Epithelial cell of esophagus (primary cell): ENCODE results near the gene CD27.

Source experiments
- DNase-seq: peaks from one replicate; pipeline ENCODE4 v3.0.0; 2010; ENCODE audit warnings: low read depth
- H3K4me3 ChIP-seq: 2 replicates; pipeline ENCODE4 v1.5.1; 2011; ENCODE audit warnings: mild to moderate bottlenecking, low read length, control low read depth
- TF ChIP-seq, protein P1 (sequence below): IDR thresholded peaks from 2 replicates; pipeline ENCODE4 v1.5.1; 2011; ENCODE audit warnings: low read depth, mild to moderate bottlenecking, low read length, control low read depth, inconsistent platforms; ENCODE audit not compliant: insufficient read depth; ENCODE audit errors: missing control alignments

The CD27 gene

GRCh38 chr12:6452944-6453630 is 8.3 kb downstream of the CD27 start:
- peak overlapping the region; percentile 61 for H3K4me3 ChIP-seq
- DNase-seq: peak; percentile 14
- TF ChIP-seq, protein P1, sequence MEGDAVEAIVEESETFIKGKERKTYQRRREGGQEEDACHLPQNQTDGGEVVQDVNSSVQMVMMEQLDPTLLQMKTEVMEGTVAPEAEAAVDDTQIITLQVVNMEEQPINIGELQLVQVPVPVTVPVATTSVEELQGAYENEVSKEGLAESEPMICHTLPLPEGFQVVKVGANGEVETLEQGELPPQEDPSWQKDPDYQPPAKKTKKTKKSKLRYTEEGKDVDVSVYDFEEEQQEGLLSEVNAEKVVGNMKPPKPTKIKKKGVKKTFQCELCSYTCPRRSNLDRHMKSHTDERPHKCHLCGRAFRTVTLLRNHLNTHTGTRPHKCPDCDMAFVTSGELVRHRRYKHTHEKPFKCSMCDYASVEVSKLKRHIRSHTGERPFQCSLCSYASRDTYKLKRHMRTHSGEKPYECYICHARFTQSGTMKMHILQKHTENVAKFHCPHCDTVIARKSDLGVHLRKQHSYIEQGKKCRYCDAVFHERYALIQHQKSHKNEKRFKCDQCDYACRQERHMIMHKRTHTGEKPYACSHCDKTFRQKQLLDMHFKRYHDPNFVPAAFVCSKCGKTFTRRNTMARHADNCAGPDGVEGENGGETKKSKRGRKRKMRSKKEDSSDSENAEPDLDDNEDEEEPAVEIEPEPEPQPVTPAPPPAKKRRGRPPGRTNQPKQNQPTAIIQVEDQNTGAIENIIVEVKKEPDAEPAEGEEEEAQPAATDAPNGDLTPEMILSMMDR: no peak

DNA sequence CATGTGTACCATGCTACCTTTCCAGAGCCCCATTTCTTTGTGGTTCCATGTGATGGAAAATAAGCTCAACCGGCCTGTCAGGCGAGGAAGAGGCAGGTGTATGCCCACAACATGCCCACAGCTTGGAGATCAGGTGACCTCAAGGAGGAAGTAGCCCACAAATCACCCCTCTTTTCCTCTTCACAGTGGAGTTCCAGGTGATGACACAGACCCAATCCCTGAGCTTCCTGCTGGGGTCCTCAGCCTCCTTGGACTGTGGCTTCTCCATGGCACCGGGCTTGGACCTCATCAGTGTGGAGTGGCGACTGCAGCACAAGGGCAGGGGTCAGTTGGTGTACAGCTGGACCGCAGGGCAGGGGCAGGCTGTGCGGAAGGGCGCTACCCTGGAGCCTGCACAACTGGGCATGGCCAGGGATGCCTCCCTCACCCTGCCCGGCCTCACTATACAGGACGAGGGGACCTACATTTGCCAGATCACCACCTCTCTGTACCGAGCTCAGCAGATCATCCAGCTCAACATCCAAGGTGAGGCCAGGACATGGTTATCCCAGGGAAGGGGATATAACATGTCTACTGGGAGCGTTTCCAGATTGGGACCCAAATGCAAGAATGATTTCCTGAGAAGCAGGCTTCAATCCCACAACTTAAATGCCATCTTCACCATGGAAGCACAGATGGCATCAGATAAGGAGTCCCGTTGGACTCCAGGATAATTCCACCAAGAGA is 12.6 kb downstream of the CD27 start:
- TF ChIP-seq, protein P1: no peak
- no peak overlapping the region for H3K4me3 ChIP-seq
- DNase-seq: no peak

GRCh38 chr12:6458281-6459003 is 13.7 kb downstream of the CD27 start:
- DNase-seq: no peak

GRCh38 chr12:6459004-6459337 is 14.2 kb downstream of the CD27 start:
- H3K4me3 ChIP-seq: no peak overlapping the region
- TF ChIP-seq, protein P1: no peak
- DNase-seq: no peak

More at GRCh38 chr12:6458281-6459003, 13.7 kb downstream of the CD27 start:
- TF ChIP-seq, protein P1: no peak
- no peak overlapping the region for H3K4me3 ChIP-seq

DNA sequence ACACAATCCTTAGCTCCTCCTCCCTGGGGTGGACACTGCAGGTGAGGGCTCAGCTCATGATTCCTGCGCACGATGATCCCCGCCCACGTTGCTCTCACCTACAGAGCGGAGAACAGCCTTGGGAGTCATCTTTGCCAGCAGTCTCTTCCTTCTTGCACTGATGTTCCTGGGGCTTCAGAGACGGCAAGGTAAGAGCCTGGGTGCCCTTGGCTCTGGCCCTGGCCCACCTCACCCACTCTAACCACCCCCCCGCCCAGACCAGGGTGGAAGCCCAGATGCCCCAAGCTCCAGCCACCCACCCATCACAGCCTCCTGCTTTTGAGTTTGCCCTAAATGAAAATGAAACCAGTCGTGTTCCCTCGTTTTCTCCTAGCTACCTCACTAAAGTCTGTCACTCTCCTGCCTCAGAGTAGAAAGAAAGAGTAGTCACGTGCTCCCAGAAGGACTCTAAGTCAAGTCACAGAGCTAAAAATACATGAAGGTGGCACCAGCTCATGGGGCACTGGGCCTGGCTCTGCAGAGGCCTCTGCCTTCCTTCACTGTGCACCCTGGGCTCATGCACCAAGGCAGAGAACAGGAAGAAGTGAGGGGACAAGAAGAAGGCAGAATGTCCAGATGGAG is 16.1 kb downstream of the CD27 start:
- DNase-seq: no peak
- no peak overlapping the region for H3K4me3 ChIP-seq
- TF ChIP-seq, protein P1: no peak

DNA sequence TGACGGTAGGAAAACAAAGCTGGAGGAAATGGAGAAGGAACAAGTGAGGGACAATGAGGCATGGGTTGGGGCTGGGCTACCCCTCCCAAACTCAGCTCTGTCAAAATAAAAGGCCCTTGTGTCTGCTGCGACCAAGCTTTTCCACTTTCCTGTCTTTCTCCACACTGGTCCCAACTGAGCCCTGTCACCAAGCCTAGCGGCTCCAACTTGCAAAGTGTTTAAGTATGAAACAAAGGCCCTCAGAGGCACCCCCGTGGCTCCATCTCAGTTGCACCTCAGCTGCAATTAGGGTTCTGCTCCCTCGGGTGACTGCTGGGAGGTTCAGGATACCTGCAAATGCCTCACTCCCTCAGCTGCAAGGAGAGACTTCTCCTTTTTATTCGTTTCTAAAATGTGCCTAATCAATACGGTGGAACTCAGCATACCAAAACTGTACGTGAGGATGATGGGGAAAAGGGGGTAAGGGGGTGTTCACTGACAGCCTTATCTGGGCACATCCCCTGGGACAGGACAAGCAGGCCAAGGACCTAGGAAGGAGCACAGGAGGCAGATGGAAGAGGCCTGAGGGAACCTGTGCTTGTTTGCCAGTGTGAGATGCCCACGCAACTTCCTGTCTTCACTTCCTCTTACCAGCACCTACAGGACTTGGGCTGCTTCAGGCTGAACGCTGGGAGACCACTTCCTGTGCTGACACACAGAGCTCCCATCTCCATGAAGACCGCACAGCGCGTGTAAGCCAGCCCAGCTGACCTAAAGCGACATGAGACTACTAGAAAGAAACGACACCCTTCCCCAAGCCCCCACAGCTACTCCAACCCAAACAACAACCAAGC is 16.9 kb downstream of the CD27 start:
- no peak overlapping the region for H3K4me3 ChIP-seq
- TF ChIP-seq, protein P1: no peak
- peak; percentile 53 for DNase-seq
